Neural progenitor cell (in vitro differentiated cells): ENCODE measurements around the gene MMP25.

Source experiments
- CTCF ChIP-seq: fragments of 200-600 bp; sonication (generic); IDR thresholded peaks from 2 replicates; pipeline ENCODE4 v1.5.1; 2017; ENCODE audit warnings: antibody characterized with exemption, mild to moderate bottlenecking
- EZH2 ChIP-seq: fragments of 200-600 bp; sonication (generic); IDR thresholded peaks from 2 replicates; pipeline ENCODE4 v1.6.1; 2017; ENCODE audit warnings: antibody characterized with exemption, mild to moderate bottlenecking, moderate library complexity

GRCh38 chr16:3012246-3012645 lies 34.1 kb upstream of the MMP25 start:
- TF ChIP-seq EZH2 (no peak), CTCF (no peak)
